MM.1S (cell line): ENCODE measurements around the gene LGALS7.

Source experiments
- EZH2 ChIP-seq: fragments of 300-600 bp; sonication (generic); optimal IDR thresholded peaks from 2 replicates; pipeline ENCODE3; 2017; ENCODE audit warnings: low read depth, mild to moderate bottlenecking, antibody characterized with exemption, low read length, mixed read lengths
- EZH2phosphoT487 ChIP-seq: fragments of 300-600 bp; sonication (generic); IDR thresholded peaks from 2 replicates; pipeline ENCODE4 v1.6.1; 2018; ENCODE audit warnings: antibody characterized with exemption, low read length
- TF ChIP-seq, protein P1 (sequence below): fragments of 300-600 bp; sonication (generic); IDR thresholded peaks from 2 replicates; pipeline ENCODE4 v1.5.1; 2016; ENCODE audit warnings: antibody characterized with exemption, low read length, mixed read lengths

DNA sequence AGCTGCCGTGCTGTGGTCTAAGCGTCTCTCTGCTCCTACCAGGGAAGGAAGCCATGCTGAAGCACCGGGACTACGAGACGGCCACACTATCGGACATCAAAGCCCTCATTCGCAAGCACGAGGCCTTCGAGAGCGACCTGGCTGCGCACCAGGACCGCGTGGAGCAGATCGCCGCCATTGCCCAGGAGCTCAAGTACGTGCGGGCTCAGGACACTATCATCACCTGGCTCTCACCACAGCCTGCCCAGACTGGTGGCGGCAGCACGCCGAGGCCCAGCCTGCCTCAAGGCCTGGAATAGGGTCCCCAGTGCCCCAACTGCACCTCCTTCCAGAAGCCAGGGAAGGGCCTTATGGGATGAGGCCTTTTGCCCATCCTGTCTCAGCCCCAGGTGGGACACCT, 51.8 kb downstream of the LGALS7 start:
- TF ChIP-seq, protein P1, sequence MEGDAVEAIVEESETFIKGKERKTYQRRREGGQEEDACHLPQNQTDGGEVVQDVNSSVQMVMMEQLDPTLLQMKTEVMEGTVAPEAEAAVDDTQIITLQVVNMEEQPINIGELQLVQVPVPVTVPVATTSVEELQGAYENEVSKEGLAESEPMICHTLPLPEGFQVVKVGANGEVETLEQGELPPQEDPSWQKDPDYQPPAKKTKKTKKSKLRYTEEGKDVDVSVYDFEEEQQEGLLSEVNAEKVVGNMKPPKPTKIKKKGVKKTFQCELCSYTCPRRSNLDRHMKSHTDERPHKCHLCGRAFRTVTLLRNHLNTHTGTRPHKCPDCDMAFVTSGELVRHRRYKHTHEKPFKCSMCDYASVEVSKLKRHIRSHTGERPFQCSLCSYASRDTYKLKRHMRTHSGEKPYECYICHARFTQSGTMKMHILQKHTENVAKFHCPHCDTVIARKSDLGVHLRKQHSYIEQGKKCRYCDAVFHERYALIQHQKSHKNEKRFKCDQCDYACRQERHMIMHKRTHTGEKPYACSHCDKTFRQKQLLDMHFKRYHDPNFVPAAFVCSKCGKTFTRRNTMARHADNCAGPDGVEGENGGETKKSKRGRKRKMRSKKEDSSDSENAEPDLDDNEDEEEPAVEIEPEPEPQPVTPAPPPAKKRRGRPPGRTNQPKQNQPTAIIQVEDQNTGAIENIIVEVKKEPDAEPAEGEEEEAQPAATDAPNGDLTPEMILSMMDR: no peak
- TF ChIP-seq EZH2: no peak
- TF ChIP-seq EZH2phosphoT487: no peak
